ENCODE results near the gene PBRM1. TPM values are rescaled to one million over a fixed set of nuclear protein-coding genes. Genes with fewer than 3 reads are reported as not detected.

The PBRM1 gene
- total and polyA plus RNA-seq, 2 experiments from 2014 or later: 57.5 to 72.5 TPM

GRCh38 chr3:52697632-52697965 lies 11.9 kb upstream of the PBRM1 start:
- Histone ChIP-seq H3K4me2 (no peak overlapping the region), H2AFZ (no peak overlapping the region), H3K27me3 (ENCODE audit: insufficient read depth) (no peaks in the 10 kb centered on the region), H3K9me2 (ENCODE audit: insufficient read depth) (no peaks in the 10 kb centered on the region), H4K20me1 (replicated peaks; ENCODE audit: insufficient read depth) (peaks cover 44% of the 10 kb centered on the region), H3K4me1 (ENCODE audit: insufficient read depth) (no peaks in the 10 kb centered on the region), H3F3A (replicated peaks; ENCODE audit: low read depth) (peaks cover 47% of the 10 kb centered on the region), H3K4me3 (no peak overlapping the region), H3K79me2 (replicated peaks; ENCODE audit: insufficient read depth) (peaks cover 8% of the 10 kb centered on the region), H3K36me3 (ENCODE audit: insufficient read depth) (peaks cover 42% of the 10 kb centered on the region), H3K27ac (ENCODE audit: low read depth) (peak overlapping the region; percentile 75)
- Mint-ChIP-seq H3K36me3 (ENCODE audit: low read depth) (peaks cover 49% of the 10 kb centered on the region), H3K27me3 (ENCODE audit: insufficient read depth, low read depth, poor library complexity) (peaks cover 2% of the 10 kb centered on the region), H3K27ac (peak overlapping the region; percentile 49; the same call in 1 of the 2 replicates), H3K9me3 (no peaks in the 10 kb centered on the region), H3K4me3 (no peak overlapping the region), H3K4me1 (no peaks in the 10 kb centered on the region)
- DNase-seq (ENCODE audit: low spot score) (no peak), ATAC-seq (no peak; the same call in 2 of the 3 replicates)
- TF ChIP-seq ZNF462 (CRISPR knock-in tag; IDR thresholded peaks at IDR 0.05) (no peak), NANOG (IDR thresholded peaks at IDR 0.05; ENCODE audit: borderline replicate concordance) (no peak), ZNF114 (CRISPR knock-in tag; IDR thresholded peaks at IDR 0.05) (no peak), ZNF331 (CRISPR knock-in tag; IDR thresholded peaks at IDR 0.05; ENCODE audit: low read depth) (no peak), REST (IDR thresholded peaks at IDR 0.05; ENCODE audit: unreplicated experiment) (no peak), ETS1 (IDR thresholded peaks at IDR 0.05) (no peak), POLR2AphosphoS5 (IDR thresholded peaks at IDR 0.05; ENCODE audit: low read depth) (no peak), CTCF (conservative IDR thresholded peaks at IDR 0.05; ENCODE audit: low read depth in 2 of 2) (no peak), EZH2 (IDR thresholded peaks at IDR 0.05; ENCODE audit: low read depth, unreplicated experiment) (no peak), EZH2phosphoT487 (IDR thresholded peaks at IDR 0.05; ENCODE audit: unreplicated experiment) (no peak), JUNB (IDR thresholded peaks at IDR 0.05; ENCODE audit: unreplicated experiment) (no peak), CREB1 (CRISPR knock-in tag; IDR thresholded peaks at IDR 0.05; ENCODE audit: low read depth) (no peak), STAT1 (IDR thresholded peaks at IDR 0.05; ENCODE audit: unreplicated experiment) (no peak)

Measured in GM23338 (cell line).